ENCODE data around the gene FEZF2.

Gene FEZF2

GRCh38 chr3:62325896-62326295 is 47.5 kb downstream of the FEZF2 start:
- no peak for DNase-seq

- DNase-seq: no peak
Measured at GRCh38 chr3:62323241-62323640, 50.1 kb downstream of the FEZF2 start.
